ENCODE measurements around the gene PHKA2.

- no peak for TF ChIP-seq EZH2phosphoT487 (IDR thresholded peaks at IDR 0.05; ENCODE audit: low read depth, severe bottlenecking, unreplicated experiment)
- TF ChIP-seq CTCF (IDR thresholded peaks at IDR 0.05; ENCODE audit: poor library complexity) = no peak
These were observed 122.4 kb downstream of the PHKA2 start for GRCh38 chrX:18861511-18861910.
